ENCODE results near the gene TEX19.

DNA sequence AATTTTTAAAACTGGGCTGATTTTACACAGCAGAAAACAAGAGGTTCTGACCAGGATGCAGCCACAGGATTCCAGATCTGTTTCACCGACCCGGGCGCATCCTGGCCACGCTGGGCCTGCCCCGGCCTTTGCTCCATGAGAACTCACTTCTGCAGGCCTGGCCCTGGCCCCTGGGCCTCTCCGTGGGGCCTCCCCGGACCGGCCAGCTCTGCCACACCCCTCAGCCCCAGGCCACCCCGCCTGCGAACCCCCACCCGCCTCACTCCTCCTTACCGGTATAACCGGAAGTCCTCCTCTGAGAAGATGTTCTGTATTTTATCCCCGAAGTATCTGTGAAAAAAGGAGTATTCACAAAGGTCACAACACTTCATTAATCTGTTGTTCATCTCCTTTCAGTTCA is 46.0 kb downstream of the TEX19 start:
- TF ChIP-seq, protein P1, sequence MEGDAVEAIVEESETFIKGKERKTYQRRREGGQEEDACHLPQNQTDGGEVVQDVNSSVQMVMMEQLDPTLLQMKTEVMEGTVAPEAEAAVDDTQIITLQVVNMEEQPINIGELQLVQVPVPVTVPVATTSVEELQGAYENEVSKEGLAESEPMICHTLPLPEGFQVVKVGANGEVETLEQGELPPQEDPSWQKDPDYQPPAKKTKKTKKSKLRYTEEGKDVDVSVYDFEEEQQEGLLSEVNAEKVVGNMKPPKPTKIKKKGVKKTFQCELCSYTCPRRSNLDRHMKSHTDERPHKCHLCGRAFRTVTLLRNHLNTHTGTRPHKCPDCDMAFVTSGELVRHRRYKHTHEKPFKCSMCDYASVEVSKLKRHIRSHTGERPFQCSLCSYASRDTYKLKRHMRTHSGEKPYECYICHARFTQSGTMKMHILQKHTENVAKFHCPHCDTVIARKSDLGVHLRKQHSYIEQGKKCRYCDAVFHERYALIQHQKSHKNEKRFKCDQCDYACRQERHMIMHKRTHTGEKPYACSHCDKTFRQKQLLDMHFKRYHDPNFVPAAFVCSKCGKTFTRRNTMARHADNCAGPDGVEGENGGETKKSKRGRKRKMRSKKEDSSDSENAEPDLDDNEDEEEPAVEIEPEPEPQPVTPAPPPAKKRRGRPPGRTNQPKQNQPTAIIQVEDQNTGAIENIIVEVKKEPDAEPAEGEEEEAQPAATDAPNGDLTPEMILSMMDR (conservative IDR thresholded peaks at IDR 0.05; ENCODE audit: low read length), result no peak
- no peak for TF ChIP-seq EZH2phosphoT487 (IDR thresholded peaks at IDR 0.05; ENCODE audit: borderline replicate concordance, low read depth, low read length)

Measured in OCI-LY7 (cell line).